GM21786 (cell line): ENCODE data around the gene TNS3.

Experiments
- ATAC-seq: cut with Tn5 transposase; IDR thresholded peaks from one replicate; pipeline ENCODE4 v1.9.1; 2021; ENCODE audit not compliant: unreplicated experiment

The TNS3 gene

GRCh38 chr7:47356261-47356660, 225.7 kb downstream of the TNS3 start:
- no peak for ATAC-seq

- ATAC-seq, result no peak
These were observed 226.2 kb downstream of the TNS3 start for GRCh38 chr7:47355684-47356083.

- ATAC-seq, result no peak
These were observed 226.9 kb downstream of the TNS3 start for GRCh38 chr7:47354831-47355541.

- ATAC-seq, result no peak
These were observed 227.8 kb downstream of the TNS3 start for GRCh38 chr7:47354071-47354470.

- ATAC-seq, result no peak
These were observed 229.4 kb downstream of the TNS3 start for GRCh38 chr7:47352394-47352968.

- ATAC-seq, result no peak
These were observed 230.4 kb downstream of the TNS3 start for GRCh38 chr7:47351233-47352154.

- ATAC-seq, result no peak
These were observed 231.5 kb downstream of the TNS3 start for GRCh38 chr7:47350425-47350824.

- ATAC-seq, result no peak
These were observed 232.5 kb downstream of the TNS3 start for GRCh38 chr7:47349401-47349800.

- ATAC-seq, result no peak
These were observed 234.0 kb downstream of the TNS3 start for GRCh38 chr7:47347816-47348385.

GRCh38 chr7:47347346-47347745, 234.6 kb downstream of the TNS3 start:
- no peak for ATAC-seq

GRCh38 chr7:47346377-47346914, 235.5 kb downstream of the TNS3 start:
- no peak for ATAC-seq

- ATAC-seq, result no peak
These were observed 236.0 kb downstream of the TNS3 start for GRCh38 chr7:47345857-47346298.

- ATAC-seq, result no peak
These were observed 237.5 kb downstream of the TNS3 start for GRCh38 chr7:47344171-47344955.

GRCh38 chr7:47343061-47343455, 238.9 kb downstream of the TNS3 start:
- no peak for ATAC-seq

GRCh38 chr7:47342296-47343060, 239.4 kb downstream of the TNS3 start:
- ATAC-seq, result no peak

GRCh38 chr7:47340517-47340916, 241.4 kb downstream of the TNS3 start:
- ATAC-seq, result no peak

- ATAC-seq, result no peak
These were observed 243.9 kb downstream of the TNS3 start for GRCh38 chr7:47338026-47338425.

GRCh38 chr7:47337531-47337930, 244.4 kb downstream of the TNS3 start:
- peak; percentile 77 for ATAC-seq
